ENCODE measurements around the gene ZNF839.
A peak's percentile ranks its signal among the peaks of the same experiment; 100 is the strongest.

Gene ZNF839

DNA sequence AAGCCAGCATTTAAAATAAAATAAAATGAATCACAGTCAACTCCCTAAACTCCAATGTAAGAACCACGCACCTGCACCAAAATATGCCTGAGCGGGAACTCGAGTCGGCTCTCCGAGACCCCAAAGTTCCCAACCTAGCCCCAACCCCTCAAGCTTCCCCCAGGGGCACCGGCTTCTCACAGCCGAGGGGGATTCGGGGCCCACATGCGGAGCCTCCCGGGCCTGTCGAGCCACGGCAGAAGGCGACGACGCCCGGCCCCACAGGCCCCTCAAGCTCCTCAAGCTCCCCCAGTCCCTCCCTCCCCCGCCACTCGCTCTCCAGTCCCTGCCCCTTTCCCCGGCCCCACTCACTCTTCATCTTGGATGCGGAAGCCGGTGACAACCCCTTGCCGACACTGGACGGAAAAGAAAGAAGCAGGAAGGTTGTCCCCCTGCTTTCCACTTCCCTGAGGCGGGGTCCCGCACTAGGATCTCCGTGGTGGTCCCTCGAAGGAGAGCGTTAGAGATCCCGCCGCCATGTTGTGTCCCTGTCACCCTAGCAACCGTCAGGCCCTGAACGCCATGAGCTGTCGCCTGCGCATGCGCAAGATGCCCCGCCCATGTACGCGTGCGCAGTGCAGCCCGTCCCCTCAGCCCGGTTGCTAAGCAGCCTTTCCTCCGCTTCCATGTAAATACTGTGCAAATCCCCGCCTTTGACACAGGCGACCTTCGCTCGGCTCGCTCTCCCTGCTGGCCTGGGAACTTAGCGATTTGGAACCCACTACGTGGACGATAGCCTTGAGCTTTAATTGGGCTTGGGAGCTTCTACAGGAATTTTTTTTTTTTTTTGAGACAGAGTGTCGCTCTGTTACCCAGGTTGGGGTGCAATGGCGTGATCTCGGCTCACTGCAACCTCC, 14.7 kb upstream of the ZNF839 start, which contains the start of gene MOK:
MOK (minus strand) TSS at position 554 of the 896 bp plus-strand sequence; CDS start at position 358, 196 bp downstream.
- peak; percentile 93 for ATAC-seq
- no peak for TF ChIP-seq PPARA (CRISPR knock-in tag; IDR thresholded peaks at IDR 0.05; ENCODE audit: borderline replicate concordance)
- TF ChIP-seq TOX (CRISPR knock-in tag; IDR thresholded peaks at IDR 0.05; ENCODE audit: borderline replicate concordance): no peak
- no peak for TF ChIP-seq ESRRG (CRISPR knock-in tag; IDR thresholded peaks at IDR 0.05)
- TF ChIP-seq ZNF8 (CRISPR knock-in tag; IDR thresholded peaks at IDR 0.05): no peak
- no peak for TF ChIP-seq ZFP3 (CRISPR knock-in tag; IDR thresholded peaks at IDR 0.05)
- no peak for TF ChIP-seq ZC3H10 (CRISPR knock-in tag; IDR thresholded peaks at IDR 0.05)

DNA sequence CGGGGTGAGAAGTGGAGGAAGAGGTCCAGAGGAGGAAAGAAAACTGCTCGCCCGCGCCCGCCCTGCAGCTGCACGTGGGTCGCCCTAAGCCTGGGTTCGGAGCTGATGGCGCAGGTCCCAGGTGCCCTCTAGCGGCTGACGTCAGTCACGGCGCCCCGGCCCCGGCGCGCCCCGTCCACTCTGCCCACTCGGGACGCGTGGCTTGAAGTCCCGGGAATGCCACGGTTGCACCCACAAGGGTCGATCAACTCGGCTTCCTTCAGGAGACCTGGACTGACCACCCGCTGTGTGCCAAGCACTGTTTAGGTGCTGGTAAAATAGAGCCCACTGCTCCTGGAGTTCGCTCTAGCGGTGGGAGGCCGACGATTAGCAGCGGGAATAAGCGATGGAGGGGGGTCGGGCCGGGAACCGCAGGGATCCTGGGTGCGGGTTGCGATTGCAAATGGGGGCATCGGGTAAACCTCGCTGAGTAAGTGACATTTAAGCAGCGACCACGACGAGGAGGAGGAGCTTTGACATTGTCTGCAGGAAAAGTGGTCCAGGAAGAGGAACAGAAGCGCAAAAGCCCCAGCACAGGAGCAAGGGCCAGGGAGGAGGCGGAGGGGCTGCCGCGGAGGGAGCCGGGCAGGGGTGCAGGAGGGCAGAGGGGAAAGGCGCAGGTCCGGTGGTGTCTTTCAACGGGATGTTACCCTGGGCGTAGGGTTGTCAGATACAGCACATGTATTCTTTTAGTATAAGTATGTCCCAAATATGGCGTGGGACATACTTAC, 5.1 kb upstream of the ZNF839 start:
- TF ChIP-seq ZNF8 (CRISPR knock-in tag; IDR thresholded peaks at IDR 0.05): no peak
- no peak for TF ChIP-seq SNAI2 (CRISPR knock-in tag; IDR thresholded peaks at IDR 0.05)
- TF ChIP-seq ISL1 (CRISPR knock-in tag; IDR thresholded peaks at IDR 0.05): no peak
- no peak for TF ChIP-seq TOX (CRISPR knock-in tag; IDR thresholded peaks at IDR 0.05; ENCODE audit: borderline replicate concordance)
- peak; percentile 74 for ATAC-seq

DNA sequence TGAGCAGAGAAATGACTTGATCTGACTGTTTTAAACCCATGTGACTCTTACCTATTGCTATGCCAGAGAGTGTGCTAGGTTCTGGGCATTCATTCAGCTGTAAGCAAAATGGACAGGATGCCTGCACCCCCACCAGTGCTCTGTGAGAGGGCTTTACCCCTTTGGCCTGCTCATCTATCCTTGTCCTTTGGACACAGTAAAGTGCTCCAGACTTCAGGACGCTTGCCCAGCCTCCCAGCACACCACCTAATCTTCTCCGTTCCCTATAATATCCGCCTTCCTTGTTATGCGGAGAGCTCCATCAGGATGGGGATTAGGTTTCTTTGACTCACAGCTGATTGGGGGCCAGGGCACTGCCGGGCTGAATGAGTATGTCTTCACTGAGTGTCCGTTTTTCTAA, 4.4 kb upstream of the ZNF839 start:
- no peak for ATAC-seq

GRCh38 chr14:102316338-102316742, 3.2 kb upstream of the ZNF839 start:
- TF ChIP-seq PPARA (CRISPR knock-in tag; IDR thresholded peaks at IDR 0.05; ENCODE audit: borderline replicate concordance): no peak
- TF ChIP-seq ISL1 (CRISPR knock-in tag; IDR thresholded peaks at IDR 0.05): no peak
- no peak for TF ChIP-seq TOX (CRISPR knock-in tag; IDR thresholded peaks at IDR 0.05; ENCODE audit: borderline replicate concordance)
- TF ChIP-seq ZNF70 (CRISPR knock-in tag; IDR thresholded peaks at IDR 0.05): no peak
- no peak for TF ChIP-seq ARNTL (CRISPR knock-in tag; IDR thresholded peaks at IDR 0.05; ENCODE audit: borderline replicate concordance, low read depth)
- TF ChIP-seq OSR1 (CRISPR knock-in tag; IDR thresholded peaks at IDR 0.05): no peak
- no peak for TF ChIP-seq ZFP30 (CRISPR knock-in tag; IDR thresholded peaks at IDR 0.05)
- no peak for TF ChIP-seq GLIS3 (CRISPR knock-in tag; IDR thresholded peaks at IDR 0.05)
- TF ChIP-seq ZNF8 (CRISPR knock-in tag; IDR thresholded peaks at IDR 0.05): no peak
- no peak for TF ChIP-seq SNAI2 (CRISPR knock-in tag; IDR thresholded peaks at IDR 0.05)
- TF ChIP-seq ESRRG (CRISPR knock-in tag; IDR thresholded peaks at IDR 0.05): no peak
- TF ChIP-seq POU6F1 (CRISPR knock-in tag; IDR thresholded peaks at IDR 0.05; ENCODE audit: borderline replicate concordance, low read depth): no peak
- no peak for TF ChIP-seq ZC3H10 (CRISPR knock-in tag; IDR thresholded peaks at IDR 0.05)
- TF ChIP-seq, protein P1, sequence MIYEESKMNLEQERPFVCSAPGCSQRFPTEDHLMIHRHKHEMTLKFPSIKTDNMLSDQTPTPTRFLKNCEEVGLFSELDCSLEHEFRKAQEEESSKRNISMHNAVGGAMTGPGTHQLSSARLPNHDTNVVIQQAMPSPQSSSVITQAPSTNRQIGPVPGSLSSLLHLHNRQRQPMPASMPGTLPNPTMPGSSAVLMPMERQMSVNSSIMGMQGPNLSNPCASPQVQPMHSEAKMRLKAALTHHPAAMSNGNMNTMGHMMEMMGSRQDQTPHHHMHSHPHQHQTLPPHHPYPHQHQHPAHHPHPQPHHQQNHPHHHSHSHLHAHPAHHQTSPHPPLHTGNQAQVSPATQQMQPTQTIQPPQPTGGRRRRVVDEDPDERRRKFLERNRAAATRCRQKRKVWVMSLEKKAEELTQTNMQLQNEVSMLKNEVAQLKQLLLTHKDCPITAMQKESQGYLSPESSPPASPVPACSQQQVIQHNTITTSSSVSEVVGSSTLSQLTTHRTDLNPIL (CRISPR knock-in tag; IDR thresholded peaks at IDR 0.05; ENCODE audit: low read depth): no peak
- TF ChIP-seq, protein P2, sequence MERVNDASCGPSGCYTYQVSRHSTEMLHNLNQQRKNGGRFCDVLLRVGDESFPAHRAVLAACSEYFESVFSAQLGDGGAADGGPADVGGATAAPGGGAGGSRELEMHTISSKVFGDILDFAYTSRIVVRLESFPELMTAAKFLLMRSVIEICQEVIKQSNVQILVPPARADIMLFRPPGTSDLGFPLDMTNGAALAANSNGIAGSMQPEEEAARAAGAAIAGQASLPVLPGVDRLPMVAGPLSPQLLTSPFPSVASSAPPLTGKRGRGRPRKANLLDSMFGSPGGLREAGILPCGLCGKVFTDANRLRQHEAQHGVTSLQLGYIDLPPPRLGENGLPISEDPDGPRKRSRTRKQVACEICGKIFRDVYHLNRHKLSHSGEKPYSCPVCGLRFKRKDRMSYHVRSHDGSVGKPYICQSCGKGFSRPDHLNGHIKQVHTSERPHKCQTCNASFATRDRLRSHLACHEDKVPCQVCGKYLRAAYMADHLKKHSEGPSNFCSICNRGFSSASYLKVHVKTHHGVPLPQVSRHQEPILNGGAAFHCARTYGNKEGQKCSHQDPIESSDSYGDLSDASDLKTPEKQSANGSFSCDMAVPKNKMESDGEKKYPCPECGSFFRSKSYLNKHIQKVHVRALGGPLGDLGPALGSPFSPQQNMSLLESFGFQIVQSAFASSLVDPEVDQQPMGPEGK (CRISPR knock-in tag; IDR thresholded peaks at IDR 0.05; ENCODE audit: borderline replicate concordance): no peak
- no peak for TF ChIP-seq ZNF565 (CRISPR knock-in tag; conservative IDR thresholded peaks at IDR 0.05; ENCODE audit: low read depth)
- no peak for TF ChIP-seq RARB (CRISPR knock-in tag; IDR thresholded peaks at IDR 0.05)
- TF ChIP-seq BACH2 (CRISPR knock-in tag; IDR thresholded peaks at IDR 0.05; ENCODE audit: borderline replicate concordance): no peak
- no peak for TF ChIP-seq CSDC2 (CRISPR knock-in tag; IDR thresholded peaks at IDR 0.05)
- TF ChIP-seq, protein P3, sequence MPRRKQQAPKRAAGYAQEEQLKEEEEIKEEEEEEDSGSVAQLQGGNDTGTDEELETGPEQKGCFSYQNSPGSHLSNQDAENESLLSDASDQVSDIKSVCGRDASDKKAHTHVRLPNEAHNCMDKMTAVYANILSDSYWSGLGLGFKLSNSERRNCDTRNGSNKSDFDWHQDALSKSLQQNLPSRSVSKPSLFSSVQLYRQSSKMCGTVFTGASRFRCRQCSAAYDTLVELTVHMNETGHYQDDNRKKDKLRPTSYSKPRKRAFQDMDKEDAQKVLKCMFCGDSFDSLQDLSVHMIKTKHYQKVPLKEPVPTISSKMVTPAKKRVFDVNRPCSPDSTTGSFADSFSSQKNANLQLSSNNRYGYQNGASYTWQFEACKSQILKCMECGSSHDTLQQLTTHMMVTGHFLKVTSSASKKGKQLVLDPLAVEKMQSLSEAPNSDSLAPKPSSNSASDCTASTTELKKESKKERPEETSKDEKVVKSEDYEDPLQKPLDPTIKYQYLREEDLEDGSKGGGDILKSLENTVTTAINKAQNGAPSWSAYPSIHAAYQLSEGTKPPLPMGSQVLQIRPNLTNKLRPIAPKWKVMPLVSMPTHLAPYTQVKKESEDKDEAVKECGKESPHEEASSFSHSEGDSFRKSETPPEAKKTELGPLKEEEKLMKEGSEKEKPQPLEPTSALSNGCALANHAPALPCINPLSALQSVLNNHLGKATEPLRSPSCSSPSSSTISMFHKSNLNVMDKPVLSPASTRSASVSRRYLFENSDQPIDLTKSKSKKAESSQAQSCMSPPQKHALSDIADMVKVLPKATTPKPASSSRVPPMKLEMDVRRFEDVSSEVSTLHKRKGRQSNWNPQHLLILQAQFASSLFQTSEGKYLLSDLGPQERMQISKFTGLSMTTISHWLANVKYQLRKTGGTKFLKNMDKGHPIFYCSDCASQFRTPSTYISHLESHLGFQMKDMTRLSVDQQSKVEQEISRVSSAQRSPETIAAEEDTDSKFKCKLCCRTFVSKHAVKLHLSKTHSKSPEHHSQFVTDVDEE (CRISPR knock-in tag; IDR thresholded peaks at IDR 0.05): no peak
- ATAC-seq: peak; percentile 10

More for the DNA sequence above, 4.4 kb upstream of the ZNF839 start:
- TF ChIP-seq RARB (CRISPR knock-in tag; IDR thresholded peaks at IDR 0.05): no peak
- TF ChIP-seq ZNF70 (CRISPR knock-in tag; IDR thresholded peaks at IDR 0.05): no peak
- TF ChIP-seq PPARA (CRISPR knock-in tag; IDR thresholded peaks at IDR 0.05; ENCODE audit: borderline replicate concordance): no peak
- TF ChIP-seq, protein P4, sequence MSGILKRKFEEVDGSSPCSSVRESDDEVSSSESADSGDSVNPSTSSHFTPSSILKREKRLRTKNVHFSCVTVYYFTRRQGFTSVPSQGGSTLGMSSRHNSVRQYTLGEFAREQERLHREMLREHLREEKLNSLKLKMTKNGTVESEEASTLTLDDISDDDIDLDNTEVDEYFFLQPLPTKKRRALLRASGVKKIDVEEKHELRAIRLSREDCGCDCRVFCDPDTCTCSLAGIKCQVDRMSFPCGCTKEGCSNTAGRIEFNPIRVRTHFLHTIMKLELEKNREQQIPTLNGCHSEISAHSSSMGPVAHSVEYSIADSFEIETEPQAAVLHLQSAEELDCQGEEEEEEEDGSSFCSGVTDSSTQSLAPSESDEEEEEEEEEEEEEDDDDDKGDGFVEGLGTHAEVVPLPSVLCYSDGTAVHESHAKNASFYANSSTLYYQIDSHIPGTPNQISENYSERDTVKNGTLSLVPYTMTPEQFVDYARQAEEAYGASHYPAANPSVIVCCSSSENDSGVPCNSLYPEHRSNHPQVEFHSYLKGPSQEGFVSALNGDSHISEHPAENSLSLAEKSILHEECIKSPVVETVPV (CRISPR knock-in tag; IDR thresholded peaks at IDR 0.05): no peak
- TF ChIP-seq ZNF8 (CRISPR knock-in tag; IDR thresholded peaks at IDR 0.05): no peak
